Frontal cortex (tissue), 4 donors: ENCODE measurements around the gene FRMD4A. TPM values are rescaled to one million over a fixed set of nuclear protein-coding genes. Genes with fewer than 3 reads are reported as not detected.
"Not testable (repeated sequence)": the region's sequence is repeated elsewhere in the genome, so short reads cannot be mapped to it uniquely, and the experiment has no call there.

ENCODE experiments used
- DNase-seq, 2 donors: peaks; one replicate each; pipeline ENCODE4 v3.0.0; 2012; ENCODE audit warnings: low spot score in 2 of 2
- FAIRE-seq: peaks from 2 replicates; lab custom pipeline; 2012; peaks lifted over from hg19 to GRCh38; lab: Jason Lieb, UNC
- total RNA-seq: library from RNA; depleted of rRNA; stranded (reverse); fragments of >200 nt; gene quantifications from one replicate; pipeline ENCODE4 v1.2.3, GENCODE V29; 2014
- donor health status: control.
- donor health status: control.
- donor health status: control.

The FRMD4A gene
- total RNA-seq, 1 donor from 2014 or later, result 69.7 TPM

GRCh38 chr10:14163377-14164086 lies 167.2 kb downstream of the FRMD4A start:
- FAIRE-seq (no peak), DNase-seq (peak in 1 of 2 donors; percentile 5)

GRCh38 chr10:14162629-14163344 lies 167.9 kb downstream of the FRMD4A start:
- no peak for DNase-seq
- no peak for FAIRE-seq

- FAIRE-seq (no peak), DNase-seq (no peak)
Observed at GRCh38 chr10:14162061-14162460, 168.7 kb downstream of the FRMD4A start.

GRCh38 chr10:14160299-14160698 lies 170.4 kb downstream of the FRMD4A start:
- FAIRE-seq, result no peak
- DNase-seq, result no peak

DNA sequence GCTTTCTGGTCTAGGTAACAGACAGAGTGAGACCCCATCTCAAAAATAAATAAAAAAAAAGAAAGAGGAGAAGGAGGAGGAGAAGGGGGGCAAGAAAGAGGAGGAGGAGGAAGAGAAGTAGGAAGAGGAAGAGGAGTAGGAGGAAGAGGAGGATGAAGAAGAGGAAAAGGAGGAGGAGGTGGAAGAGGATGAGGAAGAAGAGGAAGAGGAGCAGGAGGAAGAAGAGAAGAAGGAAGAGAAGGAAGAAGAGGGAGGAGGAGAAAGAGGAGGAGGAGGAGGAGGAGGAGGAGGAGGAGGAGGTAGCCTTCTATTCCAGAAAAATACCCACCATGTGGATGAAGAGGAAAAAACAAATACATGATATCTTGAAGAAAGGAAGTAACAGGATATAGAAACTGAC lies 172.1 kb downstream of the FRMD4A start:
- FAIRE-seq (no peak), DNase-seq (no peak)

GRCh38 chr10:14156104-14156503 lies 174.6 kb downstream of the FRMD4A start:
- no peak for FAIRE-seq
- DNase-seq, result no peak

DNA sequence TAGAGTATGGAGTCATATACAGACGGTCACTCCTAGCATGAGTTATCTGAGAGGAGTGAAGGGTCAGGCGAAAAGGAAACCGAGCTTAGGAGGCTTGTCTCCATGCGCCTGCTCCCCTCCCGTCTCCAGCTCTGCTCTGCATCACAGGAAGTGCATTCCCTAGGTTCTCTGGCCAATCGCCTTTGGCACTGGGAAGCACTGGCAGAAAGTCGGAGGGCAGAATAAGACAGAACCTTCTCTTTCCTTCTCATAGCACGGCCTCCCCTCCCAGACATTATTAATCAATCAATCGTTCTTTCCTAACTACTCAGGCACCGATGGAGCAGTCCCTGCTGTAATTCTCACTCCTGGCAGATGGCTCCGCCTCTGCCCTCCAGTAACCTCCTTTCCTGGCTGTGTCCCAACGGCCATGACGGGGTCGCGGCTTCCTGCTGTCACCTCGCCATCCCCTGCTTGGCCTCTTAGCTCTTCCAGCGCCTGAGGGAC lies 177.1 kb downstream of the FRMD4A start:
- DNase-seq, result no peak
- no peak for FAIRE-seq

- DNase-seq (no peak), FAIRE-seq (no peak)
Observed at GRCh38 chr10:14151571-14151970, 179.2 kb downstream of the FRMD4A start.

DNA sequence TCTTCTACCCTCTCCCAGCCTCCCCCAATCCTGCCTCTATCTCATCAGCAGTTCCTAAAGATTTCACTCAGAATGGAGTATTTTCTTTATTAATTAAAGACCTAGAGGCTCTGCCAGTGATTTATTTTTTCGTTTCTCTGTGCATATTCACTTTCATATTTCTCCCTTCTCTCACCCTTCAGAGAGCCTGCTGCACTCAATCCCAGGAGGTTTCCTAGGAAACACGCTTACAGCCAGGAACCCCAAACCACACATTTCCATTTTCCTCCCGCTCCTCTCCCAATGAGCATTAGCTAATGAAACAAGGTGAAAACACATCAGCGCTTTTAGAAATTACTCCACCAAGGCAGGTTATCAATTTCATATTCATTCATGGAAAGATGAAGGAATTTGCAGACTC lies 180.2 kb downstream of the FRMD4A start:
- DNase-seq (no peak), FAIRE-seq (no peak)

DNA sequence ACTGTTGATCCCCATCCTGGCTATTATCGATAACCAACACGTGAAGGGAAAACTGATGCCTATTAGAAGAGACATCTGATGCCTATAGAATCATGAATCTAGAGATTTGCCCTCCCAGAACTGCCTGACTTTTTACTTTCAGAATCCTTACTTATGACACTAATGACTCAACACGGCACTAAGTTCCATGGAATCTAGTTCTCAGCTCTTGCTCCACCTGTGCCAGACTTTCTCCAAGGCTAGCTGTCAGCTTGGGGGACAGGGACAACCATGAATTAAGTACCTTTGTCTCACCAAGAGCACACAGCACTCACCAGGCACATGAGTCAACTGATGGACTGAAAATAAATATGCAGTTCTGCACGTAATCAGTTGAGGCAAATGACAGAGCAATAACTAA lies 184.2 kb downstream of the FRMD4A start:
- FAIRE-seq (no peak), DNase-seq (no peak)

DNA sequence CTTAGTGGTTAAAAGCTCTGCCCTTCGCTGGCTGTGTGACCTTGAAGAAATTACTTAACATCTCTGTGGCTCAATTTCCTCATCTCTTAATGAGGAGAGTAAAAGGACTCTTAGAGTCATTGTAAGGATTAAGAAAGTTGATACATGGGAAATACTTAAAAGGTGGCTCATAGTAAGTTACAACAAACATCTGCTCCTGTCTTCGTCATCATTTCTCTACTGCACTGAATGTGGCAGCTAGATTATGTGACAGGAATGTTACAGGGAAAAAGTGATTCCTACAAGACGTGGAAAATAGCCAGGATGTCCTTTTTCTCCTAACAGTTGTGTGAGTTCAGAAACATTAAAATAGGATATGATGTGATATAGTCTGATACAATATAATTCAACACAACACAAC lies 184.7 kb downstream of the FRMD4A start:
- DNase-seq (no peak), FAIRE-seq (no peak)

DNA sequence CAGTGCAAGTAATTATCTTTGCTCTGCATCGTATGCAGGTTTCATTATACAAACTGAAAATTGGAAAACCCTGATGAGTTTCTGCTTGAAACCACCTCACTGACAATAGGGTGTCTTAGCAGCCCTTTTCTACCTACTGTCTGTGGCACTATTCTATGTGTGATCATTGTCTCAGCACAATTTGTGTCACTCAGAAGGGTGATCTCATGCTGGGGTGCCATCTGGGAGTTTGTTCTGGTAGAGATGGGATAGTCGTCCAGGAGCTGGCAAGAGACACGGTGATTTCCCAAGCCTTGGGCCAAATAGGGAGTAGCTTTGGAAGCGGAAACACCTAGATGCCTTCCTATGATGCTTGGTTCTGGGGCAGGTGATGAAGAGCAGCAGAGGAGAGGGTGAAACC lies 186.3 kb downstream of the FRMD4A start:
- FAIRE-seq (no peak), DNase-seq (no peak)

- FAIRE-seq (no peak), DNase-seq (no peak)
Observed at GRCh38 chr10:14142606-14143250, 188.0 kb downstream of the FRMD4A start.

GRCh38 chr10:14141283-14141682 lies 189.4 kb downstream of the FRMD4A start:
- DNase-seq (no peak), FAIRE-seq (no peak)

- FAIRE-seq (no peak), DNase-seq (no peak)
Observed at GRCh38 chr10:14137391-14137790, 193.3 kb downstream of the FRMD4A start.

DNA sequence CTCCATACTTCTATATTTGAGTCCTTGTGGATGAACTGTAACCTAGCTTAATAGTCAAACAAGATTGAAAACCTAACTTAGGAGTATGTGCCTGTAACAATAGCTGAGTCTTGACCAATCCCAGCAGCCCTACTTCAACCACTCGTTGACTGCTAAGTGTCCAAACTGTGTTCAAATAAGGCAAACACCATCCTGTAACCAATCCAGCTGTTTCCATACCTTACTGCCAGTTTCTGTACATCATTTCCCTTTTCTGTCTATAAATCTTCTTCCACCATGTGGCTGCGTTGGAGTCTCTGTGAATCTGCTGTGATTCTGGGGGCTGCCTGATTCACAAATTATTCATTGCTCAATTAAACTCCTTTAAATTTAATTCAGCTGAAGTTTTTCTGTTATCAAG lies 195.5 kb downstream of the FRMD4A start:
- not testable (repeated sequence) for FAIRE-seq, DNase-seq

GRCh38 chr10:14134275-14134674 lies 196.4 kb downstream of the FRMD4A start:
- FAIRE-seq, result no peak
- DNase-seq, result no peak

DNA sequence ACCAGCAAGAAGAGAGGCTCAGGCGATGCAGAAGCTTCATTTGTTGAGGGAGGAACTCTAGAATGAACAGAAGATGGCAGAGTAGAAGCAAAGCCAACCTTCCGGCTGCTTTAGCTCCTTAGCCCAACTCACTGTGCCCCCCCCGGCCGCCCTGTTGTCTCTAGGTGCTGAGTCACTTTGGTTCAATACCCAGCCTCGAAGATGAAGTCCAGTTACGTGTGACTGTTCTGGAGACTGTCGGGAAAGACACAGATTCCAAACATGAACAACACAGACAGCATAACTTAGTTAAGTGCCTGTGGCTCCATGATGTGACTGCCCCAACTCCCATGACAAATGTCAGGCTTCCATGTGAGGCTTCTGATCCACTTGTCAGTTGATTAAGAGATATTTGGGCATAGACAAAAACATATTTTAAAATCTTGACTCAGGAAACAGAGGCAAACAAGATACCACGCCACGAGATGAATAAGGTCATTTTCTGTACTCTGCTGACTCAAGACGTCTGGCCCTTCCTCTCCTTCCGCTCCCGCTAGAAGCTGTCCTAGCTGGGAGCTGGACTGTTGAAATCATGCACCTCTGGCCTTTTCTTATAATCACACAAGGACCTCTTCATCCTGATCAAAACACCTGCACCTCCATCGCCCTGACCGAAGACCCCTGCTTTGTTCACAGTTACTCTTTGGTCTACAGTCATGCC lies 199.3 kb downstream of the FRMD4A start:
- no peak for FAIRE-seq
- no peak for DNase-seq

- DNase-seq, result no peak
Observed at GRCh38 chr10:14129770-14130169, 201.0 kb downstream of the FRMD4A start.

GRCh38 chr10:14128519-14128918 lies 202.2 kb downstream of the FRMD4A start:
- no peak for FAIRE-seq
- no peak for DNase-seq

More at GRCh38 chr10:14129770-14130169, 201.0 kb downstream of the FRMD4A start:
- no peak for FAIRE-seq
